K562 (cell line): ENCODE data around the gene GPAT3. TPM values are rescaled to one million over a fixed set of nuclear protein-coding genes. Genes with fewer than 3 reads are reported as not detected.
A peak's percentile ranks its signal among the peaks of the same experiment; 100 is the strongest.

Experiments
- CBFA2T3 ChIP-seq: fragments of 450-650 bp; IDR thresholded peaks from 2 replicates; pipeline ENCODE4 v1.6.1; 2017
- CCNT2 ChIP-seq: IDR thresholded peaks from 2 replicates; pipeline ENCODE4 v1.6.1; 2011; ENCODE audit warnings: borderline replicate concordance, low read depth, mild to moderate bottlenecking, moderate library complexity, mixed read lengths, low read length; ENCODE audit not compliant: insufficient read length; ENCODE audit errors: extremely low read depth
- CUX1 ChIP-seq: fragments of 200-800 bp; sonication (Bioruptor generic); IDR thresholded peaks from 2 replicates; pipeline ENCODE4 v1.6.1; 2016; ENCODE audit warnings: missing genetic modification characterization, missing compliant biosample characterization
- GATA2 ChIP-seq: sonication (generic); formaldehyde crosslinking; IDR thresholded peaks from 2 replicates; pipeline ENCODE4 v1.4.0; 2020; ENCODE audit warnings: mild to moderate bottlenecking, missing genetic modification reagents
- HDAC2 ChIP-seq: fragments of 450-650 bp; IDR thresholded peaks from 2 replicates; pipeline ENCODE4 v1.6.1; 2016; ENCODE audit warnings: mild to moderate bottlenecking
- HDAC3 ChIP-seq: fragments of 450-650 bp; IDR thresholded peaks from 2 replicates; pipeline ENCODE4 v1.6.1; 2018; ENCODE audit warnings: borderline replicate concordance, mild to moderate bottlenecking, moderate library complexity; ENCODE audit not compliant: partially characterized antibody
- NCOA1 ChIP-seq: fragments of 450-650 bp; IDR thresholded peaks from 2 replicates; pipeline ENCODE4 v1.6.1; 2016; ENCODE audit warnings: low read depth
- RAD21 ChIP-seq, 2 experiments: fragments of 250-450 bp in 1 of 2; fragments of 450-650 bp in 1 of 2; sonication (Bioruptor Pico) in 1 of 2; formaldehyde crosslinking in 1 of 2; IDR thresholded peaks in 1 of 2; conservative IDR thresholded peaks in 1 of 2; 2 replicates each; pipeline versions ENCODE4 v1.4.0 to v1.8.0; 2020 to 2022; ENCODE audit warnings: mild to moderate bottlenecking in 2 of 2, moderate library complexity in 1 of 2
- RCOR1 ChIP-seq, 2 experiments: IDR thresholded peaks; 2 replicates each; pipeline ENCODE4 v1.6.1; 2012; ENCODE audit warnings: low read depth in 2 of 2, low read length in 2 of 2, borderline replicate concordance in 1 of 2, improper control_type of control experiment in 1 of 2
- SMARCE1 ChIP-seq: fragments of 450-650 bp; IDR thresholded peaks from 2 replicates; pipeline ENCODE4 v1.7.1; 2016; ENCODE audit warnings: mild to moderate bottlenecking
- ZKSCAN8 ChIP-seq: fragments of 200-800 bp; sonication (Bioruptor generic); IDR thresholded peaks from 2 replicates; pipeline ENCODE4 v1.6.1; 2016; ENCODE audit warnings: missing genetic modification characterization, missing compliant biosample characterization
- polyA plus RNA-seq, 8 experiments: library from polyadenylated mRNA; depleted of rRNA in 4 of 8; stranded (reverse) in 5 of 8; unstranded in 3 of 8; fragments of >200 nt; fragmentation: Nextera tagmentation in 2 of 8; fragmentation: Illumina TruSeq in 1 of 8; extraction: Ambion mirVana in 2 of 8; extraction: Trizol in 1 of 8; gene quantifications; 2 replicates each; pipeline versions ENCODE4 v1.2.1 to v1.2.3, GENCODE V29; 2011 to 2014; ENCODE audit warnings: inconsistent platforms in 1 of 8, missing spikeins in 1 of 8
- total RNA-seq, 7 experiments: library from RNA; depleted of rRNA in 6 of 7; stranded (reverse); fragments of >200 nt in 6 of 7; fragmentation: Illumina TruSeq in 2 of 7; extraction: Trizol in 2 of 7; gene quantifications; 2 replicates each; pipeline versions ENCODE4 v1.2.1 to v1.2.3, GENCODE V29; 2011 to 2021; ENCODE audit warnings: low replicate concordance in 1 of 7

GPAT3 gene
- total and polyA plus RNA-seq, 9 of the 15 experiments (the other 6 are each of a cell fraction or from before 2014, with no cell fraction given): 4.1 to 16.1 (median 13.1) TPM

DNA sequence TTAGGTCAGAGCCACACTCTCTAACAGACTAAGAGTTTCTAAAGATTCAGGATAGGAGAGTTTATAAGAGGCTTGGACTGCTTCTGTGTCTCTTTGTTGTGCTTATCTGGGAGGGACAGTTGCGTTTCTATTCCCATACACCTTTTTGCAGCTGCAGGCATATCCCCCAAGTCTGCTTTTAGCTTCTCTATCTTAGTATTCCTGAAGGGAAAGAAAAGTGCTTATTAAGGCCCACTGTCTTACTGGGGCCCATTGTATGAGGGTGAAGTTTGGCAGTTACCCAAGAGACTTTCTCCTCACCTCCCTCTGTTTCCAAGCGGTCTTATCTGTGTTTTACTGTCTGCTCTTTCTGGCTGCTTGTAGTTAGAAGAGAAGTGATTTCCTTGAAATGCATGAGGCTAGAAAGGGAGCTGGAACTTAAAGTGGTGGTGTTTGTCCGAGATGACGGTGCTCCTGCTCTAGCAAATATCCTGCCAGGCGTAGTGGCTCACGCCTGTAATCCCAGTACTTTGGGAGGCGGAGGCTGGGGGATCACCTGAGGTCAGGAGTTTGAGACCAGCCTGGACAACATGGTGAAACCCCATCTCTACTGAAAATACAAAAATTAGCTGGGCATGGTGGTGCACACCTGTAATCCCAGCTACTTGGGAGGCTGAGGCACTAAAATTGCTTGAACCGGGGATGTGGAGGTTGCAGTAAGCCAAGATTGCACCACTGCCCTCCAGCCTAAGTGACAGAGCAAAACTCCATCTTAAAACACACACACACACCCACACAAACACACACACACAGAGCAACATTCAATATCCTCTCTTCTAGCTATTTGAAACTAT is 39.6 kb upstream of the GPAT3 start (continued):
- TF ChIP-seq GATA2 (CRISPR knock-in tag): peak; percentile 78
- 0 out of 2 replicates have a peak, but pooled peaks have one; percentile 33 for TF ChIP-seq CUX1 (CRISPR knock-in tag)
- peak; percentile 90 for TF ChIP-seq HDAC3
- 0 out of 4 replicates have a peak, but pooled peaks of 1 of the 2 experiments have one; percentile 12 for TF ChIP-seq RAD21 (CRISPR knock-in tag; conservative IDR thresholded peaks at IDR 0.05 in 1 of 2, IDR thresholded peaks at IDR 0.05 in 1 of 2)
- peak in 1 of 2 experiments; percentile 12; a peak in 2 of 4 replicates for TF ChIP-seq RCOR1 (IDR thresholded peaks at IDR 0.05; ENCODE audit: borderline replicate concordance in 1 of 2, low read depth in 2 of 2, low read length in 2 of 2)
- 0 out of 2 replicates have a peak, but pooled peaks have one; percentile 55 for TF ChIP-seq ZKSCAN8 (CRISPR knock-in tag)
- peak; percentile 75; the same call in 1 of the 2 replicates for TF ChIP-seq HDAC2
- TF ChIP-seq SMARCE1: peak; percentile 79
- peak; percentile 97 for TF ChIP-seq CBFA2T3
- TF ChIP-seq NCOA1: peak; percentile 65; the same call in 1 of the 2 replicates
- TF ChIP-seq CCNT2: peak; percentile 51
